Right lobe of liver (tissue), 6 donors: ENCODE measurements around the gene KEAP1. TPM values are rescaled to one million over a fixed set of nuclear protein-coding genes. Genes with fewer than 3 reads are reported as not detected.
"Not testable (repeated sequence)": the region's sequence is repeated elsewhere in the genome, so short reads cannot be mapped to it uniquely, and the experiment has no call there.

Experiments
- ATAC-seq, 4 donors: fragments of 200-7000 bp; cut with Tn5 transposase; one replicate each; pipeline ENCODE4 v1.9.1; 2020; ENCODE audit warnings: mild to moderate bottlenecking in 4 of 4, moderate library complexity in 4 of 4
- DNase-seq, 3 donors: peaks; one replicate each; pipeline ENCODE4 v3.0.0-alpha.2; 2020
- H3K27ac ChIP-seq, 3 donors: fragments of 200-600 bp; one replicate each; pipeline ENCODE4 v1.8.0; 2022
- H3K27me3 ChIP-seq, 2 donors: fragments of 200-600 bp; one replicate each; pipeline ENCODE4 v1.8.0; 2022
- H3K36me3 ChIP-seq, 4 donors: fragments of 200-600 bp; sonication (generic) in 1 of 4; one replicate each; pipeline versions ENCODE4 v1.5.1 to v1.8.0; 2017 to 2022; ENCODE audit warnings: control low read depth in 1 of 4
- H3K4me1 ChIP-seq, 4 donors: fragments of 200-600 bp; sonication (generic) in 1 of 4; one replicate each; pipeline versions ENCODE4 v1.5.1 to v1.8.0; 2017 to 2022; ENCODE audit warnings: control low read depth in 1 of 4
- H3K4me3 ChIP-seq, 3 donors: fragments of 200-600 bp; one replicate each; pipeline ENCODE4 v1.8.0; 2022
- H3K9me3 ChIP-seq, 4 donors: fragments of 200-600 bp; sonication (generic) in 1 of 4; one replicate each; pipeline versions ENCODE4 v1.5.1 to v1.8.0; 2017 to 2022; ENCODE audit warnings: control low read depth in 1 of 4
- CTCF ChIP-seq, 4 donors: fragments of 200-600 bp in 3 of 4; fragments of 450-650 bp in 1 of 4; IDR thresholded peaks; one replicate each; pipeline versions ENCODE4 v1.5.1 to v1.8.0; 2016 to 2022; ENCODE audit warnings: antibody characterized with exemption in 4 of 4, mild to moderate bottlenecking in 2 of 4
- POLR2A ChIP-seq: fragments of 450-650 bp; IDR thresholded peaks from one replicate; pipeline ENCODE4 v1.6.1; 2017; ENCODE audit warnings: antibody characterized with exemption, mild to moderate bottlenecking
- WGBS: methylation state at CpG from one replicate; pipeline ENCODE4 v1.1.6; 2018; ENCODE audit warnings: low coverage, low lambda C conversion rate; ENCODE audit not compliant: insufficient coverage; ENCODE audit errors: missing lambda C conversion rate; 5-methylcytosine and 5-hydroxymethylcytosine counted together
- intact Hi-C, 2 donors: fragments of 100-400 bp; cut with DNase I; formaldehyde crosslinking; loops; one replicate each; pipeline versions ENCODE4 v1.11.2 to v1.14.1; 2022
- total RNA-seq, 6 experiments: library from RNA; depleted of rRNA in 2 of 6; stranded (reverse); fragments of >200 nt in 2 of 6; fragmentation: NEBNext Ultra II Directional in 3 of 6; extraction: Animal tissue kit (Norgen Biotek cat#: 25700) in 3 of 6; gene quantifications; one replicate each; pipeline versions ENCODE4 v1.1.0 to v1.2.4, GENCODE V29; 2016 to 2023
- donor health status: DM: no; HTN: yes; CAD: no.
- donor health status: DM: no; HTN: no; CAD: no.
- donor health status: DM: no; HTN: no; CAD: no.
- donor health status: DM: no; HTN: yes; CAD: no.
- donor health status: DM: no; HTN: yes; CAD: no.

Gene KEAP1
- total RNA-seq, 6 experiments from 2014 or later, result 36.7 to 60.7 (median 41.2) TPM

GRCh38 chr19:10460714-10461046 is 42.5 kb downstream of the KEAP1 start:
- 32% methylated on average over 5 of the region's 8 CpGs for WGBS
- Histone ChIP-seq H3K36me3 (no peaks in the 10 kb centered on the region), H3K27me3 (no peaks in the 10 kb centered on the region), H3K9me3 (no peaks in the 10 kb centered on the region), H3K4me1 (no peaks in the 10 kb centered on the region), H3K4me3 (no peak overlapping the region), H3K27ac (no peak overlapping the region)
- intact Hi-C loops, result no loop called here
- TF ChIP-seq POLR2A (no peak), CTCF (IDR thresholded peaks at IDR 0.05) (no peak)
- DNase-seq, result no peak
- ATAC-seq, result no peak

GRCh38 chr19:10458733-10459132 is 44.4 kb downstream of the KEAP1 start:
- H3K27ac ChIP-seq, result not testable (repeated sequence)
- WGBS, result 89% methylated on average over 5 of the region's 7 CpGs

GRCh38 chr19:10454267-10454666 is 48.9 kb downstream of the KEAP1 start:
- 37% methylated on average over 2 of the region's 5 CpGs for WGBS

More at GRCh38 chr19:10458733-10459132, 44.4 kb downstream of the KEAP1 start:
- H3K4me3 ChIP-seq, H3K36me3 ChIP-seq, DNase-seq, ATAC-seq, H3K4me1 ChIP-seq, intact Hi-C loops, H3K9me3 ChIP-seq, H3K27me3 ChIP-seq: not testable (repeated sequence)

GRCh38 chr19:10453852-10454251 is 49.3 kb downstream of the KEAP1 start:
- WGBS, result 86% methylated on average over 1 of the region's 4 CpGs
- intact Hi-C loops, result no loop called here
- no peak for DNase-seq
- Histone ChIP-seq H3K9me3 (no peaks in the 10 kb centered on the region), H3K4me1 (no peaks in the 10 kb centered on the region), H3K27me3 (no peaks in the 10 kb centered on the region), H3K27ac (no peak overlapping the region), H3K36me3 (no peaks in the 10 kb centered on the region), H3K4me3 (no peak overlapping the region)
- ATAC-seq, result no peak
- TF ChIP-seq CTCF (IDR thresholded peaks at IDR 0.05) (no peak), POLR2A (no peak)

More at GRCh38 chr19:10454267-10454666, 48.9 kb downstream of the KEAP1 start:
- no peaks in the 10 kb centered on the region for H3K27me3 ChIP-seq
- intact Hi-C loops, result no loop called here
- no peak overlapping the region for H3K27ac ChIP-seq
- H3K4me3 ChIP-seq, result no peak overlapping the region
- no peaks in the 10 kb centered on the region for H3K4me1 ChIP-seq
- ATAC-seq, result no peak
- no peaks in the 10 kb centered on the region for H3K9me3 ChIP-seq
- no peak for DNase-seq
- no peaks in the 10 kb centered on the region for H3K36me3 ChIP-seq
- TF ChIP-seq POLR2A (no peak), CTCF (IDR thresholded peaks at IDR 0.05) (no peak)

- DNase-seq (no peak), ATAC-seq (peak in 1 of 4 donors; percentile 10)
- Histone ChIP-seq H3K27ac (no peak overlapping the region), H3K9me3 (no peaks in the 10 kb centered on the region), H3K27me3 (no peaks in the 10 kb centered on the region), H3K36me3 (no peaks in the 10 kb centered on the region), H3K4me3 (no peak overlapping the region), H3K4me1 (no peaks in the 10 kb centered on the region)
- TF ChIP-seq POLR2A (no peak), CTCF (IDR thresholded peaks at IDR 0.05) (no peak)
- WGBS, result 24% methylated on average over 2 of the region's 25 CpGs
- intact Hi-C loops, result no loop called here
These were observed 50.2 kb downstream of the KEAP1 start for GRCh38 chr19:10452726-10453618.
